Stimulated activated CD4-positive, alpha-beta T cell treated with anti-CD3 and anti-CD28 coated beads, Interleukin-1b, Interleukin-23, amount 100 ng/mL, for 4 hours (primary cell): ENCODE results near the gene ELF1.

ENCODE experiments used
- DNase-seq, 2 donors: peaks; one replicate each; pipeline ENCODE4 v3.0.0-alpha.2; 2020; ENCODE audit warnings: low read depth in 2 of 2

Gene ELF1

DNA sequence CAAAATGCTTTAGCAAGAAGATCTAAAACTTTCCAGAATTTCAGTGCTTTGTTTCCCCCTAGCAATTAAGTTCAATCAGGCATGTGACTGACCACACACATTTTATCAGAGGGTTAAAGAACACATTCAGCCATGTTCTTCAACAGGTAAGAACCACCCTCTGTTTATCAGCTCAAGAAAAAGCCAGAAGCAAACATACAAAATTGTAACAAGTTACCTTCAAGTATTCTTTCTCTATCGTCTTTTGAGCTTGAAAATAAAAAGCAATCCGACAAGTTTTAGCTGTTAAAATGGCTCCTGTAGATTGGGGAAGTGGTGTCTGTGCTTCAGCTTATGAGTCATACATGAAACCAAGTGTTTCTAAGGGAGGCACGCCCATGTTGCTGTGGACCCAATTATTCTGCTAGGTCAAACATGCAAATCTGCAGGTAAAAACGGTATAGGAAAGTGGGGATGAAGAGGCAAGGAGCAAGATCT, at the start of gene ELF1:
ELF1 (minus strand) TSS at position 306 of the 477 bp plus-strand sequence. CDS start 37,262 bp downstream, outside the sequence.
- peak in 1 of 2 donors; percentile 40 for DNase-seq

DNA sequence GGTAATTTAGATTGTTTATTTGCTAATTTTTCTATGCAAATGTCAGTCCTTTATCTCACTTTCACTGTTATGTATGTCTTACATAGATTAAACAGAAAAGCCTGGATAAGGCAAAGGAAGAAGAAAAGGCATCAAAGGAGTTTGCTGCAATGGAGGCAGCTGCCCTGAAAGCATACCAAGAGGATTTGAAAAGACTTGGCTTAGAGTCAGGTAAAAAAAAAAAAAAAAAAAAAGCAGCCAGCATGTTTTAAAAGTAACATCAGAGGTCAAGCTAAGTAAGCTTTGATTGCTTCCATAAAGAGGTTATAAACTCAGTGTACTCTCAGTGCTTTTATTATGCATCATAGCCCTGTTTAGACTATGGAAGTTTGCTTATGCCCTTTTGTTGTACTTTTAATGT, 46.0 kb upstream of the ELF1 start:
- DNase-seq = no peak

DNA sequence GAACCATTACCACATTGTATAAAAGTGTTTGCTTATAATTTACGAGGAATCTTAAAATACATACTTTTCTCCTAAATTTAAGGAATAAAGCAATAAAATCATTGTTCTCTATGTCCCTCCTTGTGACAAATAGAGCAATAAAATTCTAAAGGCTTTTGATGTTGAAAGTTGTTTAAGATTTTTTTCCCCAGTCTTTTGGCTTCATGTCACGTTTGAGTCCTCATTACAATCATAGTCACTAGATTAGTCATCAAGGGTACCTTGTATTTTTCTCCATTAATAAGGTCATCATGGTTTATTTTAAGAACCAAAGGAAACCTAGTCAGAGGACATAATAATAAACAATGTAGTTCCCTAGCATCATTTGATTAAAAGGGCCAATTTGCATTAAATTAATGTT, 45.4 kb upstream of the ELF1 start:
- DNase-seq = no peak

DNA sequence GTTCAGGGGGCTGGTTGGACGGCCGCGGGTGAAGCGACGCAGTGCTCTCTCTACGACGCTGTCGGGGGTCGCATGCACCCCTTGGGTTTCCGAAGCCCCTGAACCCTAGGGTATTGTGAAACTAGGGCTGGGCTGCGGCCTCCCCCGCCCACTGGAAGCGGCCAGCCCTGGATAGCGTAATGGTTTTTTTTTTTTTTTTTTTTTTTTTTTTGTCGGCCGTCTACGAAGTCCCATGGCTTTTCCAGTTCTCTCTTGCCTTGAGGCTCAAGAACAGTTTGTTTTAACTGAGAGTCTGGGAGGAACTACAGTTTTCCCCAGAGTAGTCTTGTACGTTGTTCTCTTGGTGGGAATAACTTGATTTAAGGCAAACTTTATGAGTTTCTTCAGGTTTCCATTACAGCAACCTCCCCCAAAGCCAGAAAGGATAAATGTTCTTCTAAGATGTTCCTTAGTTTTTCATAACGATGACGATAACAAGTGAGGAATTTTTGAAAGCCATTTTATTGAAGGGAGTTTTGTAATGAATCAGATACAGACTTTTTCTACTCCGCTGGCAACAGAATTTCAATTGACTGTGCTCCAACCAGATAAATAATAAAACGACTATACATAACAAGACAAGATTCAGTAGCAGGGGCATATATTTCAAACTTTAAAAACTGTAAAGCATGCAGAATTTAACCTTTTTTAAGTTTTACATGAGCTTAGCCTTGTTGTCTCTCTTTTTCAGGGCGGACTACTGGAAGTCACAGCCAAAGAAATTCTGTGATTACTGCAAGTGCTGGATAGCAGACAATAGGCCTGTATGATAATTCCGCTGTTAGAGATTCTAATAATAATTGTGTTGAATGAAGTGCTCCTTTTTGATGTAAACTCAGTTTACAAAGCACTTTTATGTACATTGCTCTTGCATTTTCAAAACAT, 43.1 kb upstream of the ELF1 start:
- no peak for DNase-seq

DNA sequence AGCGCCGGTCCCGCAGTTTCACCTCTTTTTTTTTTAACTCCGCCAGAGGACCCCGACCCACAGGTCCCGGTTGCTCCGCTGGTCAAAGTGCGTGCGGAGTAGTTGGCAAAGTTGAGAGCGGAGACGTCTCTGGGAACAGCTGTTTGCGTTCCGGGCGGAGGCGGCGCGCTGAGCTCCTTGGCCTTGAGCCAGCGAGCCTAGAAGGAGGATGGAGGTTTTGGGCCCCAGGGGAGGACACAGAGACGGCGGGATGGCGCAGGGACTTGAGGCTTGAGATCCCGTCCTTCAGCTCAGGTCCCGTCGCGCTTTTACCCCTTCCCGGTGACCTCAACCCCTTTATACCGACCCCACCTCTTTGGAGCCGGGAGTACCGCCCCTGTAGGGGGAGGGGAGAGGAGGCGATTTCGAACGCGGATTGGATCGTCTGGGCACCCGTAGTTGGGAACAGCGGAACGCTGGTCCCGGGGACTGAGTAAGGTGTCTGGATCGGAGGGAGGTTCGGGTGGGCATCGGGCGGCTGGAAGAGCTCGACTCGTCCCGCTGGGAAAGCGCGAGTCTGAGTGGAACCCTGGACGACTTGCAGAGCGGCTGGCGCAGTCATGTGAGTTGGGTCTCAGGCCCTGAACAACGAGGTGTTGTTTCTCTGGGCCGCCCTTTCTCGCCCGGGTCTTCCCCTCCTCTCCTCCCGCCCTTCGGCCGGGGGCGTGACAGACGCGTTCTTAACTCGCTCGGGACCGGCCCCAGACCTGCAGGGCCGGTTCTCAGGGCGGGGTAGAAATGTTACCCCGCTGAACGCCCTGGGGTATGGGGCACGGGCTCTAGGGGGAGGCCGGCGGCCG, 42.2 kb upstream of the ELF1 start, which contains the start of gene WBP4:
WBP4 (plus strand) TSS at position 435 of the 839 bp plus-strand sequence; CDS start at position 600, 165 bp downstream.
- DNase-seq = peak; percentile 74 to 82

DNA sequence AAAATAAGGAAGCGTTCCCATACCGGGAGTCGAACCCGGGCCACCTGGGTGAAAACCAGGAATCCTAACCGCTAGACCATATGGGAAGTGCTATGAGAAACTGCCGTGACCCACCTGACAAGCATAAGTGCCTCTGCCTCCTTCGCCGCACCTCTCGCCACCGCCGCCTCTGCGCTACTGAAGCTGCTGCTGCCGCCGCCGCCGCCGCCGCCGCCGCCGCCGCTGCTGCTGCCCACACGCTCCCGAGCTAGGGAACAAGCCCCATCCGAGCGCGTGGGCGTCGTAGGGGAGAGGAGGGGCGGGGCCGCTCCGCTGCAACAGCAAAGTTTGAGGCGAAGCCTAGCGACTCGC, 41.6 kb upstream of the ELF1 start:
- DNase-seq = peak; percentile 87 to 88

DNA sequence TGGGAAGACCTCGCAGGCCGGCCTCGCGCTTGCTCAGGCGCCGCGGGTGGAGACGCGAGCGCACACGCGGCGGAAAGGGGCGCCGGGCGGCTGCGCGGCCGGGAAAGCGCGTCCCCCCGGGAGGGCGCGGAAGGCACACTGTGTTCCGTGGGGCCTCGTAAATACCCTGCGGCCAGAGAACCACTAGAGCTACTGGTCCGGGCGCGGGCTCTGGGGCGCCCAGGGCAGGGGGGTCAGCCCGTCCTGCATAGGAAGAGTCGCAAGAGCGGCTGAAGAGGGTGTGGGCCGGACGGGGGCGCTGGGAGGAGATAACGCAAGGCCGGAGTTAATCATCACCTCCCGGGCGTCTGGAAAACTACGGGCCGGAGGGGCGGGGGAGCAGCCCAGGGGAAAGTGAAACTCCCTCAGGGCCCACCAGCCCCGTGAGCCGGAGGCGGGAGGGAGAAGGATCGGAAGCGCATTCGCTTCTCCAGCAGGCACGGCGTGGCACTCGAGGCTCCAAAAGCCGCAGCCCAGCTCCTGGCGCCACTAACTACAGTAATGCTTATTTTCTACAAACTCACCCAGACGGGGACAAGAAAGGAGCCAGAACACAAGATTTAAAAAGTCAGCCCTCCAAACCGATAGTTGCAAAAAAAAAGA, 41.1 kb upstream of the ELF1 start:
- DNase-seq = peak; percentile 64 to 72

DNA sequence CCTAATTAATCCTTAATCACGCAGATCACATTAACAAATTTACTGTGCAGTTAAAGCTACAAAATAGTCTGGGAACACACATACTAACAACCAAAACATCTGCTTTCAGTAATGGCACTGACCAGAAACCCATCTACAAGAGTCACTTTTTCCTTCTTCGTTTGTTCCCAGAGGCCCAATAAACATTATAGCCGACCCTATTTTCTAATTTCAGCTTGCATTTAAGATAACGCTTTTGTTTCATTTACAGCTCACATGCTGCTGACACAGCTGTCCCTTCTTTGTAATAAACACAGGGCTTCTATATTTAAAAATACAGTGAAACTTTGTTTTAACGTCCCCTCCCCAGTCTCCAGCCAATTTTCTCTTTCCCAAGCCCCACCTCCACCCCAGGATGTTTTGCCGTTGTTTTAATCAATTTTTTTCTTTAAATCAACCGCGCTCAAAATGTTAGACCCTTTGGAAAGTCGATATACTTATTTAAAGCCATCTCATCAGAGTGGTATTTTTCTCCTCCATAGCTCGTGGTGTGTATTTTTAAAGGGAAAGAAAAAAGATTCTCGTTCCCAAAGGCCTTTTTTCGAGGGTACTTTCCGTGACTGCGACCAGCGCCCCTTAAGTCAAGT, 40.5 kb upstream of the ELF1 start:
- DNase-seq = no peak

DNA sequence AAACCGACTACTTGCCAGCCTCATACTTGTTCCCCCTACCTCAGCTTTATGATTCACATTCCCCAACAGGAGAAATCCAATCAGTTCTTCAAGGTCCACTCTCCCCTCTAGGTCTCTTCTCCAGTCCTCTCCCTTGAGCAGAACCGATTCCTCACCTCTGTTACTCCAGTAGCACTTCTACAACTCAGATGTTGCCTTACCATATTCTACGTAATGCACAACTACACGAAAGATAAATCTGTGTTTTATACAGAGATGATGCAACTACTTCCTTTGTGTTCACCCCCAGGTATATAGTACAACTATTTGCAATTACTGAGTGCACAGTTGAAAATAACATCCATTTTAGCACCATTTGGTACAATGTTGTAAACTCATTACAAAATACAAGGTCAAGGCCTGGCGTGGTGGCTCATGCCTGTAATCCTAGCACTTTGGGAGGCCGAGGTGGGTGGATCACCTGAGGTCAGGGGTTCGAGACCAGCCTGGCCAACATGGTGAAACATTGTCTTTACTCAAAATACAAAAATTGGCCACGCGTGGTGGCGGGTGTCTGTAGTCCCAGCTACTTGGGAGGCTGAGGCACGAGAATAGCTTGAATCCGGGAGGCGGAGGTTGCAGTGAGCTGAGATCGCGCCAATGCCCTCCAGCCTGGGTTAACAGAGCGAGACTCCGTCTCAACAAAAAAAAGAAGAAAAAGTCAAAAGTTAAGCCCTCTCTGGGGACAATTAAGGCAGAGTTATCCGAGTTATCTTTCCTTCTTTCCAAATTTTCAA, 39.4 kb upstream of the ELF1 start:
- no peak for DNase-seq

DNA sequence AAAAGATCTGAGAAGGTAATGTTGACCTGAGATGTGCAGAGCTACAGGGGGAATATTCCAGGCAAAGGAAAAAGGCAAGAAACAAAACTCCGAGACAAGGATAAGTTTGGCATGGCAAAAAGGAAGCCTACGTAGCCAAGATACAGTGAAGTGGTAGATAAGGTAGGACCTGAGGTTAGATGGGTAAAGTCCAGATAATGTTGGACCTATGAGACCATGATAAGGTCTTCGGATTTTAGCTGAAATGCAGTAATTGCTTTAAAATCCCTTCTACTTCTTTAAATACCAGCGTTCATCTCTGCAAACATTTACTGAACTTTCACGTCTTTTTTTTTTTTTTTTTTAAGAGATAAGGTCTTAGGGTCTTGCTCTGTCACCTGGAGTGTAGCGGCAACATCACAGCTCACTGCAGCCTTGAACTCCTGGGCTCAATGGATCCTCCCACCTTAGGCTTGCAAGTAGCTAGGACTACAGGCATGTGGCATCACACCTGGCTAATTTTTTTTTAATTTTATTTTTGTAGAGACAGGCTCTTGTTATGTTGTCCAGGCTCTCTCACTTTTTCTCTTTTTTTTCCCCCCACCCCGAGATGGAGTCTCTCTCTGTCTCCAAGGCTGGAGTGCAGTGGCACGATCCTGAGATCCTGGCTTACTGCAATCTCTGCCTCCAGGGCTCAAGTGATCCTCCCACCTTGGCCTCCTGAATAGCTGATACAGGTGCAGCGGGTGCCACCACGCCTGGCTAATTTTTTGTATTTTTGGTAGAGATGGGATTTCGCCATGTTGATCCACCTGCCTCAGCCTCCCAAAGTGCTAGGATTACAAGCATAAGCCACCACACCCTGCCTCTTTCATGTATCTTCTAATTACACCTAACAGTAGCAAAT, 38.0 kb upstream of the ELF1 start:
- no peak for DNase-seq

DNA sequence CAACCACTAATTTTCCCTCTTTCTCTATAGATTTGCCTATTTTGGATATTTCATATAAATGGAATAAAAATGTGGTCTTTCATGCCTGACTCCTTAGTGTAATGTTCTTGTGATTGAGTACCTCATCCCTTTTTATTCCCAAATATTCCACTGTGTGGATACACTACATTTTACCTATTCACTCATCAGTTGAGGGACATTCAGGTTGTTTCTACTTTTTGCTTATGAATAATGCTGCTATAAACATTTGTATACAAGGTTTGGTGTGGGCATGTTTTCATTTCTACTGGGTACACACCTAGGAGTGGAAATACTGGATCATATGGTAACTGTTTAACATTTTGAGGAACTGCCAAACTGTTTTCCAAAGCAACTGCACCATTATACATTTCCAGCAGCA, 37.1 kb upstream of the ELF1 start:
- no peak for DNase-seq

DNA sequence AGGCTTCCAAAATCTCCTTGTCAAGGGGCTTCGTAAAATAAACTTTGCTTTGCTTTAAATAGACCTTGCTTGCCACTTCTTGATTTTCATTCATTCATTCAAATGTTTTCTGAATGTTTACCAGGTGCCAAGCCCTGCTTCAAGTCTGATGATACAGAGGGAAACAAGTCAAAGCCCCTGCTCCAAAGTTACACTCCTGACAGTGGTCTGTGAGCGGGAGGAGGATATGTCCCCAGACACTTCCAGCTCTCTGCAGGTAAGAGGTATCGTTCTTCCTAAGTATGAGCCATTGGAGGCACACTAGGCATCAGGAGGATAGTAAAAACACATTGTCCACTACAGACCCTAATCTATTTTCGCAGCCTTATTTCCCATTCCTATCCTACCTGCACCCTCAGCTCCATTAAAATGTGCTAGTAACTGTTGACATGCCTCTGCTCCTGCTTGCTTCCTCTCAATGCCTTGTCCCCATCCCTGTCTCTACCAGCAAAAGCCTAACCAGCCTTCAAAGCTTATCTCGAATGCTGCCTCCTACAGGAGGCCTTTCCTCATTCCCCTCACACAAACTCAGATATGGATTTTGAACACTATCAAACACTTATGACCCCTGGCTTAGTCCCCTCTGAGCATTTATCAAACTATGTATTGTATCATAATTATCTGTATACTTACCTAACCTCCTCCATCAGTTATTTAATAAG, 36.0 kb upstream of the ELF1 start:
- no peak for DNase-seq

DNA sequence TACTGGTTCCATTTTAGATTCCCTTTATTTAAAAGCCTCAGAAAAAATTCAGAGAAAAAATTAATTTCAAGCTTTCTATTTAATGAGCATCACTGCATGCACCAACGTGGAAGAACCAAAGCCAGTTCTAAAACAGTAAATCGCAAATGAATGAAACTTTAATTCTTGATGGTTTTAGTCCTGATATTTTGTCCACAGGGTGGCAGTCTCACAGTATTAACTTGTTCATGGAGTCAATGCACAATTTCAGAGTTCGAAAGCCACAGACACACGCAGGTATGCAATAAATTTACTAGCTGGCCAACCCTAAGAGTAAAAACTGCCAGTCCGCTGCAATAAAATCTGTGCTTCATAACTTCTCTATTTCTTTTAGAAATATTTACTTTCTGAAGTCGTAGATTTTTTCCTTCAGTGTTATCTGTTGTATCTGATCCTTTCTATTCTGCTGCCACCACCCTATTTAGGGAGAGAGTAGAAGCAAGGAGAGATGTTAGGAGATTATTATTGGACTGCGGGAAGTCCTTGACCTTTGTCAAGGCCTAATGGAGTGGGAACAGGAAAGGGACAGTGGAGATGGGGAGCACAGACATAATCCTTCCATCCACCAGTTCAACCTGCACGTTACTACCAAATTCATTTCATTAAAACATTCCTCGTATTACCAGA, 35.2 kb upstream of the ELF1 start:
- DNase-seq = no peak

DNA sequence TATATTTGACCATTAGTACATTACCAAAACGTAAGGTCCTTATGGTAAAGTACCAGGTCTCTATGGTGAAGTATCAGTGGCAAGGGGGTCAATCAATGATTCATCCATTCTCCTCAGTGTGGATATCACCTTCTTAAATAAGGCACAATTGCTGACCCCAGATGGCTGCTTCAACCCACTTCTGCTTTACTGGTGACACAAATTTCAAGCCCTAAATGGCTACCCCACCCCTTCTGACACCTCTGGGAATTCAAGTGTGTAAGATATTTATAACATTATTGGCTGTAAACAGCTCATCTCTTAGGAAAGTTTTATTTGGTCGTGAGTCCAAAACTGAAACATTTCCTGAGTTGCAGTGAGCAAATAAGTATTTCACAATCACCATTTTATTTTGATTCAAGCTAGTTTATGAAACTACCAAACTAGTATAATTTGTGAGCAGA, 34.3 kb upstream of the ELF1 start:
- DNase-seq = no peak

DNA sequence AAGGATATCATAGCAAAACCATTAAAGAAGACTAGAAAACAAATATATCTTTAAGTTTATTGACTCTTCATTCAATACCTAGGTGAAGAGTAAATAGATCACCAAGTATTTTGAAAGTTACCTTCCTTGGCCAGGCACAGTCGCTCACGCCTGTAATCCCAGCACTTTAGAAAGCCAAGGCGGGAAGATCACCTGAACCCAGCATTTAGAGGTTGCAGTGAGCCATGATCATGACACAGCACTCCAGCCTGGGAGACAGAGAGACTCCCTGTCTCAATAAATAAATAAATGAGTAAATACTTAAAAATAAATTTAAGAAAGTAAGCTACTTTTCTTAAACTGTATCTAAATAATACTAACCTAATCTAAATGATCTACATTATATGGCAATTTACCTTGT, 33.3 kb upstream of the ELF1 start:
- DNase-seq = no peak

DNA sequence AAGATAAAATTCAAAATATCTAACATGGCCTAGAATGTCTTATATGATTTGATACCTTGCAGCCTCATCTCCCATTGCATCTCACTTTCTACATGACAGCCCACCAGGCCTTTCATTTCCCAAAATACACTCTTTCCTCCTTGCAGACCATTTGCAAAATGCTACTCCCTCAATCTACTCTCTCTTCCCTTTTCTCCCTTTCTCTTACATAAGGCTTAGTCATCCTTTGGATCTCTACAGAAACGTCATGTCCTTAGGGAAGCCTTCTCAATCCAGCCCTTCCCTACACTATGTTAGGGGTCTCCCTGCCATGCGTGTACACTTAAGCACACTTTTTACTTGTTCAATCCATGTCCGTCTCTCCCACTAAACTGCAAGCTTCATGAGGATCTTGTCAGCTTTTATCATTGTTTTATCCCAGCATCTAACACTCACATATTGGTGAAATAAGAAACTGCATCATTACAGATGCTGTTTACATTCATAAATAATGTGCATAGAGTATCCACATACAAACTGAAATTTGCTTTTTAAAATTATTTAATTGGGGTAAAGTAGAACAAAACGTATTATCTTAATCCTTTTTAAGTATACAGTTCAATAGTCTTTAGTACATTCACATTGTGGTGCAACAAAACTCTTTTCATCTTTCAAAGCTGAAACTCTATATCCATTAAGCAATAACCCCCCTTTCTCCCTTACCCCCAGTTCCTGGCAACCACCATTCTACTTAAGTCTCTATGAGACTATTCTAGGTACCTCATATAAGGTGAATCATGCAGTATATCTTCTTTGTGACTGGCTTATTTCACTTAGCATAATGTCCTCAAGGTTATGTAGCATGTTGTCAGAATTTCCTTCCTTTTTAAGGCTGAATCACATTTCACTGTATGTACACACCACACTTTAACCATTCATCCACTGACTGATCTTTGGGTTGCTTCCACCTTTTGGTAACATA, 30.6 kb upstream of the ELF1 start:
- no peak for DNase-seq

DNA sequence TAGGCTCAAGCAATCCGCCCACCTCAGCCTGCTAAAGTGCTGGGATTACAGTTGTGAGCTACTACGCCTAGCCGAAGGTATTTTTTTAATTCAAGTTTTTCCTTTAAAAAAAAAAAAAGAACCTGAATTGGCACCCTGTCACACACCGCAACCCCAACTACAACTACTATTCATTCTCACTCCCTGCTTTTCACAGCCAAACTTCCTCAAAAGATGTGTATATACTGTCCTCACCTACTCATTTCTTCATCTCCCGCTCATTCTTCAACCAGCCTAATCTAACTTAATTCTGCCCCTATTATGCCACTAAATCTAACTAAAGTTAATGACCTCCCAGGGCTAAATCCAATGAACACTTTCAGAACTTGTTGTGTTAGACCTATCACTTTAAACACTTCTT, 29.5 kb upstream of the ELF1 start:
- DNase-seq = no peak
